ENCODE measurements around the gene C16orf90. TPM values are rescaled to one million over a fixed set of nuclear protein-coding genes. Genes with fewer than 3 reads are reported as not detected.

The C16orf90 gene
- polyA plus RNA-seq, 3 donors, result not detected

DNA sequence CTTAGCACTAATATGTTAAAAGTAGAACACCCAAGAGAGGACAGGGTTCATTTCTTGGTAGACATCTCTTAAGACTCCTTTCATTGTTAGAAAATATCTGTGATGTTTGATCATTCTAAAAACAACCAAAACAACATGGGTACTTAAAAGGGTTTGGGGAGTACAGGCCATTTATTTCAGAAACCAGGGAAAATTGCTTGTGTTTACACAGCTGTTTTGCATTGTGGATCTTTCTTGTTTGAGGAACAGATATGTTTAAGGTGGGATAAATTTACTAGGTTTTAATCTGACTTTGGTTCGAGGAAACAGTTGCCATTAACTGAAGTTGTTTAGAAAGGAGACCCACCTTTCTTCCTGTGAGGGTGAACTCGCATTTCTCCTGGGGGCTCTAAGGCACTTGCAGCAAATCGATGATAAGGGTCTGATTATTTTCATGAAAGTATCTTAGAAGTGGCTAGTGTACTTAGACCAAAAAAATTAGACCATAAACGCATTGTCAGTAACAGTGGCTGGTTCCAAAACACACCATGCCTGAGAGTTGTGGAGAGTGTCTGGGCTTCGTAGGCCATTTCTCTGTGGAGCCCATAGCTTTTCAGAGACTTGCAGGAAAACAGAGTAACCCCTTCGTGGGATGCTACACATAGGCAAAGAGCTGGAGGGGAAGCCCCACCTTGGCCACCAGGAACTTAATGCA lies 23.1 kb upstream of the C16orf90 start:
- Histone ChIP-seq H3K9me3 (replicated peaks in 1 of 2; ENCODE audit: control insufficient read depth in 1 of 2, insufficient read depth in 1 of 2, low read length in 2 of 2) (no peaks in the 10 kb centered on the region), H2AFZ (ENCODE audit: insufficient read depth, low read depth, low read length, poor library complexity, severe bottlenecking) (no peak overlapping the region), H3K4me3 (replicated peaks in 1 of 3; ENCODE audit: low read depth in 2 of 3, low read length in 3 of 3) (no peak overlapping the region), H3K4me2 (replicated peaks; ENCODE audit: extremely low read depth, low read length, poor library complexity, severe bottlenecking) (no peak overlapping the region), H4K20me1 (ENCODE audit: insufficient read depth, low read length) (no peaks in the 10 kb centered on the region), H3K36me3 (replicated peaks in 1 of 2; ENCODE audit: control insufficient read depth in 1 of 2, insufficient read depth in 2 of 2, low read length in 2 of 2) (peaks cover 4 to 21% of the 10 kb centered on the region in 2 donors), H3K27ac (ENCODE audit: low read depth in 1 of 2, low read length in 2 of 2) (no peak overlapping the region), H3K79me2 (ENCODE audit: insufficient read depth, low read length) (no peaks in the 10 kb centered on the region), H3K4me1 (ENCODE audit: control insufficient read depth in 1 of 2, insufficient read depth in 2 of 2, low read length in 2 of 2) (no peaks in the 10 kb centered on the region), H3K9ac (ENCODE audit: insufficient read depth, low read length, poor library complexity, severe bottlenecking) (no peak overlapping the region), H3K27me3 (ENCODE audit: control insufficient read depth in 2 of 2, insufficient read depth in 2 of 2, low read length in 2 of 2) (no peaks in the 10 kb centered on the region)
- Mint-ChIP-seq H3K9me3 (no peaks in the 10 kb centered on the region), H3K4me3 (no peak overlapping the region), H3K36me3 (peaks cover 27 to 34% of the 10 kb centered on the region in 2 donors), H3K27me3 (ENCODE audit: low read depth in 3 of 3) (no peaks in the 10 kb centered on the region), H3K4me1 (no peaks in the 10 kb centered on the region), H3K27ac (no peak overlapping the region)
- DNase-seq, result no peak
- TF ChIP-seq, protein P1, sequence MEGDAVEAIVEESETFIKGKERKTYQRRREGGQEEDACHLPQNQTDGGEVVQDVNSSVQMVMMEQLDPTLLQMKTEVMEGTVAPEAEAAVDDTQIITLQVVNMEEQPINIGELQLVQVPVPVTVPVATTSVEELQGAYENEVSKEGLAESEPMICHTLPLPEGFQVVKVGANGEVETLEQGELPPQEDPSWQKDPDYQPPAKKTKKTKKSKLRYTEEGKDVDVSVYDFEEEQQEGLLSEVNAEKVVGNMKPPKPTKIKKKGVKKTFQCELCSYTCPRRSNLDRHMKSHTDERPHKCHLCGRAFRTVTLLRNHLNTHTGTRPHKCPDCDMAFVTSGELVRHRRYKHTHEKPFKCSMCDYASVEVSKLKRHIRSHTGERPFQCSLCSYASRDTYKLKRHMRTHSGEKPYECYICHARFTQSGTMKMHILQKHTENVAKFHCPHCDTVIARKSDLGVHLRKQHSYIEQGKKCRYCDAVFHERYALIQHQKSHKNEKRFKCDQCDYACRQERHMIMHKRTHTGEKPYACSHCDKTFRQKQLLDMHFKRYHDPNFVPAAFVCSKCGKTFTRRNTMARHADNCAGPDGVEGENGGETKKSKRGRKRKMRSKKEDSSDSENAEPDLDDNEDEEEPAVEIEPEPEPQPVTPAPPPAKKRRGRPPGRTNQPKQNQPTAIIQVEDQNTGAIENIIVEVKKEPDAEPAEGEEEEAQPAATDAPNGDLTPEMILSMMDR (IDR thresholded peaks at IDR 0.05), result no peak
- WGBS (ENCODE audit: insufficient coverage), result 96% methylated on average over 4 of the region's 6 CpGs
- intact Hi-C loops (cut with micrococcal nuclease), result no loop called here

DNA sequence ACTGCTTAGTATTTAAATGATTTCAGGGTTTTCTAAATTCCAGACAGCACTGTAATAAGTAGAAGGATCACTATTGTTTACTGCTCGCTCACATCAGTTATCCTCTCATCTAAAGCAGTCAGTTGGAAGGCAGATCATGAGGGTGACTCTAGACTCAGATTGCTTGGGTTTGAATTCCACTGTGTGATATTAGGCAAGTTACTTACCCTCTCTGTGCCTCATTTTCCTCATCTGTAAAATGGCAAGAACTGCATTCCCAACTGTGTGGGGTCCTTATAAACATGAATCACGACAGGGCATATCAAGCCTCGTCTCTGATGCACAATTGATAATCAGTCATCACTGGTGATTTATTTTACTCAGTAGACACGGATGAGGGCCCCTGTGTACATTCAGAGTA lies 20.6 kb upstream of the C16orf90 start:
- Histone ChIP-seq H3K4me2 (replicated peaks; ENCODE audit: extremely low read depth, low read length, poor library complexity, severe bottlenecking) (no peak overlapping the region), H3K9ac (ENCODE audit: insufficient read depth, low read length, poor library complexity, severe bottlenecking) (no peak overlapping the region), H3K27me3 (ENCODE audit: control insufficient read depth in 2 of 2, insufficient read depth in 2 of 2, low read length in 2 of 2) (no peaks in the 10 kb centered on the region), H4K20me1 (ENCODE audit: insufficient read depth, low read length) (no peaks in the 10 kb centered on the region), H2AFZ (ENCODE audit: insufficient read depth, low read depth, low read length, poor library complexity, severe bottlenecking) (no peak overlapping the region), H3K9me3 (replicated peaks in 1 of 2; ENCODE audit: control insufficient read depth in 1 of 2, insufficient read depth in 1 of 2, low read length in 2 of 2) (no peaks in the 10 kb centered on the region), H3K4me1 (ENCODE audit: control insufficient read depth in 1 of 2, insufficient read depth in 2 of 2, low read length in 2 of 2) (no peaks in the 10 kb centered on the region), H3K27ac (ENCODE audit: low read depth in 1 of 2, low read length in 2 of 2) (no peak overlapping the region), H3K36me3 (replicated peaks in 1 of 2; ENCODE audit: control insufficient read depth in 1 of 2, insufficient read depth in 2 of 2, low read length in 2 of 2) (peaks cover 0 to 14% of the 10 kb centered on the region in 2 donors), H3K79me2 (ENCODE audit: insufficient read depth, low read length) (no peaks in the 10 kb centered on the region), H3K4me3 (replicated peaks in 1 of 3; ENCODE audit: low read depth in 2 of 3, low read length in 3 of 3) (no peak overlapping the region)
- whole genome bisulfite sequencing (ENCODE audit: insufficient coverage), result 100% methylated on average over 2 of the region's 4 CpGs
- Mint-ChIP-seq H3K4me3 (no peak overlapping the region), H3K36me3 (peaks cover 25 to 33% of the 10 kb centered on the region in 2 donors), H3K9me3 (peaks cover 0 to 2% (median 0%) of the 10 kb centered on the region in 7 donors), H3K27me3 (ENCODE audit: low read depth in 3 of 3) (no peaks in the 10 kb centered on the region), H3K27ac (no peak overlapping the region), H3K4me1 (no peaks in the 10 kb centered on the region)
- intact Hi-C loops (cut with micrococcal nuclease), result no loop called here
- DNase-seq, result no peak
- TF ChIP-seq, protein P1 (IDR thresholded peaks at IDR 0.05), result no peak
